ENCODE data around the gene TMBIM6.

DNA sequence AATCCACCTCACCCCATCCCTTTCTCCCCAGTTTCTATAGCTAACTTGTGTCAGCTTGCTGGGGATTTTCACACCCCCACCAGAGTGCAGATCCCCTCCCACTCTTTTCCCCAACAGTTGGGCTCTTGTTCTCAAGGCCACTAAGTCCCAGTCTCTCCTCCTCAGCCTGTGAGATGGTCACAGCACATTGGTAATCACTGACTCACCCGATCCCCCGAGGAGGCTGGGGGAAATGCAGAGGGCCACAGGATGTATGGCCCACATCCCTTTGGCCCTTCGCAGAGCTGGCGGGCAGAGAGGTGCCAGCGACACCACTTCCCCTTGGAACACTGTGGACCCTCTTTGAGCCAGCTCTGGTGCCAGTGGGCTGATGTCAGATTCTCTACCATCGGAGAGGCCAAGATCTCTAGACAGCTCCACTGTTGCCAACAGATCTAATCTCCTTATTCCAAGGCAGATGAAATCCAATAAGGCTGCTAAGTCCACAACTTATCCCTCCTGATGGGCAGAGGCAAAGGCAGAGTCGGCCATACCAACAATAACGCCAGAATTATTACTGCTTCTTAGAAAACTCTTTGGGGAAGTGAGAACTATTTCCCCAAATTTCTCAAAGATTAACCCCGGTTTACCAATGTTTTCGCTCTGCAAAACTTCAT, 35.8 kb upstream of the TMBIM6 start:
- TF ChIP-seq, protein P1, sequence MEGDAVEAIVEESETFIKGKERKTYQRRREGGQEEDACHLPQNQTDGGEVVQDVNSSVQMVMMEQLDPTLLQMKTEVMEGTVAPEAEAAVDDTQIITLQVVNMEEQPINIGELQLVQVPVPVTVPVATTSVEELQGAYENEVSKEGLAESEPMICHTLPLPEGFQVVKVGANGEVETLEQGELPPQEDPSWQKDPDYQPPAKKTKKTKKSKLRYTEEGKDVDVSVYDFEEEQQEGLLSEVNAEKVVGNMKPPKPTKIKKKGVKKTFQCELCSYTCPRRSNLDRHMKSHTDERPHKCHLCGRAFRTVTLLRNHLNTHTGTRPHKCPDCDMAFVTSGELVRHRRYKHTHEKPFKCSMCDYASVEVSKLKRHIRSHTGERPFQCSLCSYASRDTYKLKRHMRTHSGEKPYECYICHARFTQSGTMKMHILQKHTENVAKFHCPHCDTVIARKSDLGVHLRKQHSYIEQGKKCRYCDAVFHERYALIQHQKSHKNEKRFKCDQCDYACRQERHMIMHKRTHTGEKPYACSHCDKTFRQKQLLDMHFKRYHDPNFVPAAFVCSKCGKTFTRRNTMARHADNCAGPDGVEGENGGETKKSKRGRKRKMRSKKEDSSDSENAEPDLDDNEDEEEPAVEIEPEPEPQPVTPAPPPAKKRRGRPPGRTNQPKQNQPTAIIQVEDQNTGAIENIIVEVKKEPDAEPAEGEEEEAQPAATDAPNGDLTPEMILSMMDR (IDR thresholded peaks at IDR 0.05) = no peak
- no peak for TF ChIP-seq POLR2A (IDR thresholded peaks at IDR 0.05)
